Cardiac muscle cell (in vitro differentiated cells and primary cell): ENCODE results near the gene EGR1. TPM values are rescaled to one million over a fixed set of nuclear protein-coding genes. Genes with fewer than 3 reads are reported as not detected.
A peak's percentile ranks its signal among the peaks of the same experiment; 100 is the strongest.

Source experiments
- DNase-seq, 2 donors: peaks; one replicate each; pipeline versions ENCODE4 v3.0.0 to v3.0.0-alpha.2; 2010 to 2017; ENCODE audit warnings: low read depth in 1 of 2, low spot score in 1 of 2
- H3K27ac ChIP-seq: fragments of 200-600 bp; sonication (generic); 2 replicates; pipeline ENCODE4 v1.5.1; 2016
- H3K27me3 ChIP-seq: fragments of 200-600 bp; sonication (generic); 2 replicates; pipeline ENCODE4 v1.6.0; 2016; ENCODE audit warnings: control low read depth
- H3K36me3 ChIP-seq: fragments of 200-600 bp; sonication (generic); 2 replicates; pipeline ENCODE4 v1.5.1; 2016; ENCODE audit warnings: control low read depth
- H3K4me1 ChIP-seq: fragments of 200-600 bp; sonication (generic); 2 replicates; pipeline ENCODE4 v1.8.1; 2017; ENCODE audit warnings: low read depth, mild to moderate bottlenecking, mixed run types
- H3K4me3 ChIP-seq: fragments of 200-600 bp; sonication (generic); 2 replicates; pipeline ENCODE4 v1.5.1; 2016; ENCODE audit warnings: mild to moderate bottlenecking
- H3K9me3 ChIP-seq: fragments of 200-600 bp; sonication (generic); 2 replicates; pipeline ENCODE4 v1.5.1; 2017; ENCODE audit warnings: low read depth, mild to moderate bottlenecking, control low read depth
- CTCF ChIP-seq: IDR thresholded peaks from 2 replicates; pipeline ENCODE4 v1.5.1; 2012; ENCODE audit warnings: low read depth, mild to moderate bottlenecking, low read length
- polyA plus RNA-seq: library from polyadenylated mRNA; unstranded; fragments of >200 nt; fragmentation: Nextera tagmentation; extraction: Ambion mirVana; gene quantifications from 2 replicates; pipeline ENCODE4 v1.2.1, GENCODE V29; 2016
- total RNA-seq: library from RNA; depleted of rRNA; stranded (reverse); fragments of >200 nt; gene quantifications from 2 replicates; pipeline ENCODE4 v1.2.3, GENCODE V29; 2016

Gene EGR1
- total and polyA plus RNA-seq, 2 experiments from 2014 or later, result 13.9 to 30.5 TPM

DNA sequence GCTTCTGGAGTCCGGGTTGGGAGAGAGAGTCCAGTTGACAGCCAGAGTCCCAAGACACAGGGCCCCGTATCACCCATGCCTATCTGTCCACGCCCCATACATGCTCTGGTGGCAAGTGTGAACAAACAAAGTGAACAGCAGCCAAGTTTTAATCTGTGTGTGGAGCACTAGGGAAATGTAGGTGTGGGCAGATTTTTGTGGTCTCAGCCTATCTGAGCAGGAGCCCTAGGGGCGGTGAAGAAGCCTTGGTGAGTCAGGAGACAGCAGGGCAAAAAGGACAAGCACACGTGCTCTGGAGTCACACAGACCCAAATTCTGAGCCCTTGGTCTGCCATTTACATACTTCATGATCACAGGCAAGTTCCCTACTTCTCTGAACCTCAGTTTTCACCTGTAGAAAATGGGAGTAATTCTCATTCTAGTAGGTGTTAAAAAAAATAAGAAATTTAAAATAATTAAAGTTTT is 23.2 kb downstream of the EGR1 start:
- H3K4me3 ChIP-seq, result no peak overlapping the region
- DNase-seq, result peak in 1 of 2 donors; percentile 62
- peaks cover 32% of the 10 kb centered on the region for H3K4me1 ChIP-seq
- no peaks in the 10 kb centered on the region for H3K27me3 ChIP-seq
- H3K9me3 ChIP-seq, result no peaks in the 10 kb centered on the region
- no peak overlapping the region for H3K27ac ChIP-seq
- TF ChIP-seq CTCF, result no peak
- H3K36me3 ChIP-seq, result no peaks in the 10 kb centered on the region

DNA sequence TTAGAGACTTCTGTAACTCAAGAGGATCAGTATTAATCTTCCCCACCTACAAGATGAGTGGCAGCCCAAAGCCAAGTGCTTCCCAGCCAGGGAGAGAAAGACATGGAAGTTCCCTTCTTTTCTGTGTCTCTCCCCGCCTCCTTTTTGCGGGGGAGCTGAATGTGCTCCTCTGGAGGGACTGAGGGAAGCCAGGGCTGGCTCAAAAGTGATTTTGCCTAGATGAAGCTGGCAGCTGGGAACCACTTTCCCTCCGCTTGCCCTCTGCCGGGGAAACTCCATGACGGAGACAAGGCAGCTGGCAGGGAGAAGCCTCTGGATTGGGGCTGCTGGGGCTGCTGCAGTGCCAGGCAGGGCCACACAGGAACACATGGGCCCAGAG is 24.4 kb downstream of the EGR1 start:
- Histone ChIP-seq H3K27ac (peak overlapping the region; percentile 46), H3K9me3 (no peaks in the 10 kb centered on the region), H3K27me3 (no peaks in the 10 kb centered on the region), H3K4me1 (peaks cover 33% of the 10 kb centered on the region), H3K4me3 (no peak overlapping the region), H3K36me3 (no peaks in the 10 kb centered on the region)
- no peak for TF ChIP-seq CTCF
- DNase-seq, result peak in 1 of 2 donors; percentile 41

GRCh38 chr5:138490648-138491283 is 25.5 kb downstream of the EGR1 start:
- TF ChIP-seq CTCF, result no peak
- no peak overlapping the region for H3K4me3 ChIP-seq
- no peaks in the 10 kb centered on the region for H3K27me3 ChIP-seq

DNA sequence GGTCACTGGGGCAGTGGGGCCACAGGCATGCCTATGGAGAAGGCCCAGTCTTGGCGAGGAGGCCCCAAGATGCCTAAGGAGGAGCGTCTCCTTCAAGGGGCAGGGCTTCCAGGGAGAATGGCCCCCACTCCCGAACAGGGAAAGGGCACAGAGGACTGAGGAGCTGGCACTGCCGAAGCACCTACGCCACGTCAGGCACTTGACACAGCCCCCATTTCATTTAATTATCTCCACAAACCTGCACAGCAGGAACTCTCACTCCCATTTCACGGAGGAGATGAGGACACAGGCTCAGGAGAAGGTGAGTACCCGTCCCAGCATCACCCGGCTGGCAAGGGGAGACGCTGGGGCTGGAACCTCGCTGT is 26.0 kb downstream of the EGR1 start:
- no peak for TF ChIP-seq CTCF
- Histone ChIP-seq H3K4me1 (peaks cover 33% of the 10 kb centered on the region), H3K27ac (no peak overlapping the region), H3K4me3 (peak overlapping the region; percentile 40), H3K9me3 (no peaks in the 10 kb centered on the region), H3K27me3 (no peaks in the 10 kb centered on the region), H3K36me3 (no peaks in the 10 kb centered on the region)
- DNase-seq, result no peak

More at GRCh38 chr5:138490648-138491283, 25.5 kb downstream of the EGR1 start:
- Histone ChIP-seq H3K36me3 (no peaks in the 10 kb centered on the region), H3K4me1 (peaks cover 33% of the 10 kb centered on the region), H3K27ac (no peak overlapping the region), H3K9me3 (no peaks in the 10 kb centered on the region)
- no peak for DNase-seq

DNA sequence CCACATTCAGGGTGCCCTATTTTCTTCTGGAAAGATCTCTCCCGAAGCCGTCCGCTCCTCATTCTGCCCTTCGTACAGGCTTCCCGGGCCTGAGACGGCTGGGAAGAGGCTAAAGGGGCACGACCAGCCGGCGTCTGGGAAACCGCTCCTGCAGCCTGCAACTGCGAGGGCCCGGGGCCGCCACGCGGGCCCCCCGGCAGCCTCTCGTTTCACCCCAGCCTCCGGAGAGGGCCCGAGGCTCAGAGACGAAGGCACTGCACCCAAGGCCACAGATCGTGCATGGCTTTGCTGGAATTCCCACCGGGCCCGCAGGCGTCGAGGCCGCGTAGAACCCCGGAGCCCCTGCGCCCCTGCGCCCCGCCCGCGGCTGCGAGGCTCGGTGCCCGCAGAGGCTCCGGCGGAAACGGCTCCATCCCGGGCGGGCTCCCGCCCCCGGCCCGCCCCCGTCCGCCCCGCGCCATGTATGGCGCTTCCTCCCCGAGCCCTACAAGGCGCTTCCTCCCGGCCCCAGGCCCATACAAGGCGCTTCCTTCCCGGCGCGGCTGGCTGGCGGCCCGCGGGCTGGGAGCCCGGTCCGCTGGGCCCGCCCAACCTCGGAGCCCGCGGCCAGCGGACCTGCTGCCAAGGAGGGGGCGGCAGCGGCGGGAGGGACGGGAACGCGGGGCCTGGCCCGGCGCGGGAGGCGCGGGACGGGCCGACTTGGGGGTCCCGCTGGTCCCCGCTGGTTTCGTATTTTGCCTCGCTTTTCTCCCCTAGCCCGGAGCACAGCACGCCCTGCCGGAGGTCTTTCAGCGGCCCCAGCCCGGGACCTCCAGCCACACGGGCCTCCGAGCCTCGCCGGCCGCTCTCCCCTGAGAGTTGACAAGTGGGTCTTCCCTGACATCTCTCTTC is 26.6 kb downstream of the EGR1 start:
- TF ChIP-seq CTCF, result no peak
- H3K27me3 ChIP-seq, result no peaks in the 10 kb centered on the region
- peaks cover 33% of the 10 kb centered on the region for H3K4me1 ChIP-seq
- H3K36me3 ChIP-seq, result no peaks in the 10 kb centered on the region
- no peaks in the 10 kb centered on the region for H3K9me3 ChIP-seq
- peak overlapping the region; percentile 88 for H3K27ac ChIP-seq
- peak; percentile 95 to 96 for DNase-seq
- H3K4me3 ChIP-seq, result peak overlapping the region; percentile 40
